HK-2 (cell line): Measurements from ENCODE around the gene MAD2L2.

ENCODE experiments used
- DNase-seq: peaks from one replicate; pipeline ENCODE4 v3.0.0-alpha.2; 2018; ENCODE audit not compliant: unreplicated experiment

The MAD2L2 gene

DNA sequence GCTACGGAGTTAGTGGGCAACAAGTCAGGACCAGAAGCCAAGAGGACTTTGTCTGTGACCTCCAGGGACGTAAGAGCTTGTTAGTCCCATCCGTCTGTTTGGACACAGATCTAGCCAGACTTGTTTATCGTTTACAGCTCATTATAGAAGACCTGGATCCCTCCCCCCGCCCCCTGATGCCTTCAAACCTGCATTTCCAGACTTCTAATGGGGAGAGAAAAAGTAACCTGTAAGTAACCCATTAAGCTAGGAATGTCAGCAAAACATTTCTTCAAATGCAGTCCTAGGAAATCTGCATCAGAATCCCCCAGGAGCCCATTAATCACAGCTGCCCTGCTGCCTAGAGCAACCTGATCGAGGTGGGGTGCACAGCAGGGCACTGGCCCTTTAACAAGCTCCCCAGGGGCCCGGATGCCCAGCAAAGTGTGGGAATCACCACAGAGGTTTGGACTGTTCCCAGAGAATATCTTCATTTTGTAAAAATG lies 1.4 kb upstream of the MAD2L2 start:
- no peak for DNase-seq

DNA sequence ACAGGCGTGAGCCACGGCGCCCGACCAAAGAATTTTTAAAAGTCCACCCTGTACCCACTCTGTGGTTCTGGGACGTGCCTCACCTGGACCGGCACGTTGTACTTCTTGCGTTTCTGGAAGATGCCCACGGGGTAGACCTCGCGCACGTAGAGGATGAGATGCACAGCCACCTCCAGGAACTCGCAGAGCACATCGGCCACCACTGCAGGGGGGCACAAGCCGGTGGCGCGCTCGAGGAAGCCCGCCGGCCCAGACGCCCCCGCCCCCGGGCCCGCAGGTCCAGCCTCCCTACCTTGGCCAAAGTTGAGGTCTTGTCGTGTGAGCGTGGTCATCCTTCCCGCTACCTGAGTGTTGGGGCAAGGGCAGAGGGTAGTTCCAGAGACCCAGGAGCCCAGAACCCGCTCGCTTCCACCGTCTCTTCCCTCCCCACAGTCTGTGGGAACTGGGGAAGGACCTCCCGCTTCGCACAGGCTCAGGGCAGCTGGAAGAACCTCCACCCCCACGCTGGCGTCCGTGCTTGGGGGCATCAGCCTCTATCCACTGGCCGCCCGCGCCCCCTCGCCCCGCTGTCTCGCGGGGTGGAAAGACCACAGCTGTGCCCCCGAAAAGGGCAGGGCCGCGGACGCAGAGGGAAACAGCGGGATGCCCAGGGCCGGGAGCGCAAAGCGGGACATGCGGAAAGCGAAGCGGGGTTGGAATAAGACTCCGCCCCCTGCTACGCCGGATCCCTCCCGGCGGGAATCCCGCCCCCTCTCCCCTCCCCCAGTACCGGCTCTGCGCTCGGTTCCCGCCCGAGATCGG lies 478 bp downstream of the MAD2L2 start:
- DNase-seq, result no peak

DNA sequence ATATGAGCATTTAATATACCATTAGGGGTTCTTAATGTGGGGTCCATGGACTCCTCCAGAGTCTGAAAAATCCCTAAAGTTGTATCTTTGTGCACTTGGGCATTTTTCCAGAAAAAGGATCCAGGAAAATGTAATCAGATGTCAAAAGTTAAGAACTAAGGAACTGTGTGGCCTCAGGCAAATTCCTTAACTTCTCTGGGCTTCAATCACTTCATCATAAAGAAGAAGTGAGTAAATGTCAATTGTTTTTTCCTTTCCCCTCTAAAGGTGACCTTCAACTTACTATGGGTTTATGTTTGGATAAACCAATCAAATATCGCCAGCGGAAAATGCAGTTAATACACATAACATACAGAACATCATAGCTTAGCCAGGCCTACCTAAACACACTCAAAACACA lies 2.5 kb downstream of the MAD2L2 start:
- DNase-seq, result no peak

DNA sequence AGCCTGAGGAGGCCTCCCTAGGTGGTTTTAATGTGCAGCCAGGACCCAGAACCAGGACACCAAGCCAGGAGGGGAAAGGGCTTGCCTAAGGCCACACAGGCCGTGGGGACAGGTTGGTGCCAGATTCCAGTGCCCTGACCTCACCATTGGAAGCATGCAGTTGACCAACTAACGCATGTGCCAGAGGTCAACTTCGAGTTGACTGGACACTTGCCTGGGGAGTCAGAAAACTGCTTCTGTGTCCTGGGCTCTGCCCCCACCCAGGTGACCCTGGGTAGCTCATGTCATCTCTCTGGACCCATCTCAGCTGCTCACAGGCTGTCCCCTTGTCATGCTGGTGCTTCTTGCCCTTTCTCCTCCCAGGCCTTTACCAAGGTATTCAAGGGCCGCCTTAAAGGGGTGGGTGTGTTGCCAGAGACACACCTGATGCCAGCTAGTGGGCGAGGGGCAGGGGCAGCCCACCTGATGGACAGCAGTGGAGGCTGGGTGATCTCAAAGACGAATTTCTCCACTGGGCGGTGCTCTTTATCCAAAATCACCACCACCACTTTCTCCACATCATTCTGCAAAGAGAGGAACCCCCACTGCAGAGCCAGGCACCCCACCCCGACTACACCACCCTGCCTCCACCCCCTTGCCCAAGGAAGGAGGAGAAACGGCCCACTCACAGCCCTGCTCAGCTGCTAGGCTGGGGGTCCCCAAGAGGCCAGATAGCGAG lies 4.4 kb downstream of the MAD2L2 start:
- DNase-seq, result no peak

DNA sequence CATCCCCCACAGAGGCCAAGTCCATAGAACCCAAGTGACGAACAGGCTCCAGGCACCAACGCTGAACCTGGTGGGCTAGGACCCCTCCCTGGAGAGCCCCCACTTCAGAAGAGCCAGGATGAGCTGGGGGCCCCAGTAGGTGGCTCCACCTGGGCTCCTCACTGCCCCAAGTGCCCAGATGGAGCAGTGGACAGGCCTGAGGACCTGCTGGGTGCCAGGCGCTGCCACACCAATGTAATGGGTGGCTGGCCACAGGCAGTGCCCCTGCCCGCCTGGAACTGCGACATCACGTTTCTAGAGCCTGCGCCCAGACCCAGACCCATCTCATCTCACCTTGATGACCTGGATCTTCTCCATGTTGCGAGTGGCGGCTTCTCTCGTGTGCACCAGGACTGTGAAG lies 5.6 kb downstream of the MAD2L2 start:
- DNase-seq, result no peak

DNA sequence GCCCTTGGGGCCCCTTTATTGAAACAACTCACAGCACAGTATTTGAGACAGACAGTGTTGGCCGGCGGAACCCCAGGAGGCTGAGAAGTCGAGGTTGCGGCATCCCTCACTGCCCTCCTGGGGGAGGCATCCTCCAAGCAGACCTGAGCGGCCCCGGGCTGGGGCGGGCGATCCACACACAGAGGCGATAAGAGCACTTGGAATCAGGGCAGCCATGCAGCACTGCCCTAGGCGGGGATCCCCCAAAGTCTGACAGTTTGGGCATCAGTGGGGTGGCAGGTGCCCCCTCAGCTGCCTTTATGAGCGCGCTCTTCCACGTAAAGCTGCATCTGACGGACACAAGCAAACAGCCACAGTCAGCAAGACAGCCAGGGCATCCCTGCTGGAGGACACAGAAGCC lies 6.5 kb downstream of the MAD2L2 start:
- DNase-seq, result no peak

DNA sequence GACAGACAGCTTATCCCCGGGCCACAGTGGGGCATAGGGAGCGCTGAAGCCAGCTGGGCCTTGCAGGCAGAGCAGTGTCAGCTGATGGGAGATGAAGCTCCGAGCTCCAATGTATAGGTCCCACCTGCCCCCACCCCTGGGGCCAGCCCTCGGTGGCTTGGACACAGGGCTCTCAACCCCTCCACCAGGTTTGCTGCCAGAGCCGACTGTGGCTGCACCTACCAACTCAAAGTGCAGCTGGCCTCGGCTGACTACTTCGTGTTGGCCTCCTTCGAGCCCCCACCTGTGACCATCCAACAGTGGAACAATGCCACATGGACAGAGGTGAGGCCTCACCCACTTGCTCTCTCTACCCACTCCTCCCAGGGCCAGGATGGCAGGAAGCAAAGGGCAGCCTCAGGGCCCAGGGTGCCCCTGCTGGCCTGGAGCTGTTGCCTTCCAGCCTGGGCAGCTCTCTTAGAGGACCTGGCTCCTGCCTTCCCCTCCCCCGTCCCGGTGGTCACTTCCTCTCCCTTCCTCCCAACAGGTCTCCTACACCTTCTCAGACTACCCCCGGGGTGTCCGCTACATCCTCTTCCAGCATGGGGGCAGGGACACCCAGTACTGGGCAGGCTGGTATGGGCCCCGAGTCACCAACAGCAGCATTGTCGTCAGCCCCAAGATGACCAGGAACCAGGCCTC lies 7.7 kb downstream of the MAD2L2 start:
- DNase-seq, result no peak

DNA sequence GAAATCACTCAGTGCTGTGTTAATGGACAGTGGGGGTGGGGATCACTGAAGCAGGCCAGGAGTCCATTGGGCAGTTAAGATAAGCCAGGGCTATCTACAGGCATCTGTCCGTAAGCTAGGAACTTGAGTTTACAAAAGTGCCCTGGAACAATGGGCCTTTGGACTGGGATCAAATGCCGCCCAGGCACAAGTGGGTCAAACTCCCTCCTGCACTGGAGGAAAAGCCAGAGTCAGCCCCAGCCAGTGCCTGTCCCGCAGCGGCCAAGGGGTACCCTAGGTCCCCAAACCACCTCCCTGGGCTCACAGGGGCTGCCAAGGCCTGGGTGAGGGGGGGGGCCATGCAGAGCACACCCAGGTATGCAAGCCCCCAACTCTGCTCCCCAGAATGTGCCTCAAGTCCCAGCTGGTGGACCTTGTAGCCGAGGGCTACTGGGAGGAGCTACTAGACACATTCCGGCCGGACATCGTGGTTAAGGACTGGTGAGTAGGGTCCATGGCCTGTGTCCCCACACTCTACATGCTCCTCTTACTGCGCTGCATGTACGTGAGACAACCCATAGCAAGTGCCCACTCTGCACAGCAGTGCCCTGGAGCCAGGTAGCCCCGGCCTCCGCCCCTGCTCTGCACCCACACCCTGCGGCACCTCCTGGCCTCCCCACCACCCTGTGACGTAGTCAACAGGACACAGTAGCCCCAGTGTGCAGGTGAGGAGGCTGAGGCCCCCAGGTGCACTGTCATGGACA lies 9.2 kb downstream of the MAD2L2 start:
- DNase-seq, result no peak

DNA sequence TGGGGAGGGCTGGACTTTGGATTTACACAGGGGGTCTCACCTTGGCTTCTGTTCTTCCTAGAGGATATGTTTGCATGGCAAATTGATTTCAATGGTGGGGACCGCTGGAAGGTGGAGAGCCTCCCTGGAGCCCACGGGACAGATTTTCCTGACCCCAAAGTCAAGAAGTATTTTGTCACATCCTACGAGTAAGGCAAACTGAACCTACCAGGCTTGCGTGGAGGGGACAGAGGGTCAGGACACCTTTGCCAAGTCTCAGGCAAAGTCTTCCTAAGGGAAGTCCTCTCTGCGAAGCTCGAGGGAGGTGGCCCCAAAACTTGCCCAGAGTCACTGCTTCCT lies 9.8 kb downstream of the MAD2L2 start:
- DNase-seq, result no peak

DNA sequence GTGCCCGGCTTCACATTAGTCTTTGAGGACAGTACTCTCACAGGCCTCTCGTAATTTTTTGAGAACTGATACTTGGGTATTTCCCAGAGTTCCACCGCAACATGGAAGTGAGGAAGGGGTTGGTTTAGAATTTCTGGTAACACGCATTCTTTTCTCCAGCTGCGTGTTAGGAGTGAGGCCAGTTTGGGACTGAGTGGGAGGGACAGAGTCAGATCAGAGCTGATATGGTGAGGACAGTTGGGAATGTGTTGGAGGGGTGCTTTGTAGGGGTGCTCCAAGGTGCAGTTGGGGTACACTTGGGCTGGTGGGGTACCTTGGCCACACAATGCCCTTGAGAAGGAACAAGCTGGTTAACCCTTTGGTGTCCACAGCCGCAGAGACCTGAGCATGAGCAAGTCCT lies 10.2 kb downstream of the MAD2L2 start:
- no peak for DNase-seq

DNA sequence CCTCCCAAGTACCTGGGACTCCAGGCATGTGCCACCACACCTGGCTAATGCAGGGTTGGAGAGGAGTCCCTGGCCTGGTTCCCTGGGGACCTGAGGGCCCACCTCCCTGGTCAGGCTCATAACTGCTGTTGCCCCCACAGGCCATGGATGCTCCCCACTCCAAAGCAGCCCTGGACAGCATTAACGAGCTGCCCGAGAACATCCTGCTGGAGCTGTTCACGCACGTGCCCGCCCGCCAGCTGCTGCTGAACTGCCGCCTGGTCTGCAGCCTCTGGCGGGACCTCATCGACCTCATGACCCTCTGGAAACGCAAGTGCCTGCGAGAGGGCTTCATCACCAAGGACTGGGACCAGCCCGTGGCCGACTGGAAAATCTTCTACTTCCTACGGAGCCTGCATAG lies 12.4 kb downstream of the MAD2L2 start:
- no peak for DNase-seq

DNA sequence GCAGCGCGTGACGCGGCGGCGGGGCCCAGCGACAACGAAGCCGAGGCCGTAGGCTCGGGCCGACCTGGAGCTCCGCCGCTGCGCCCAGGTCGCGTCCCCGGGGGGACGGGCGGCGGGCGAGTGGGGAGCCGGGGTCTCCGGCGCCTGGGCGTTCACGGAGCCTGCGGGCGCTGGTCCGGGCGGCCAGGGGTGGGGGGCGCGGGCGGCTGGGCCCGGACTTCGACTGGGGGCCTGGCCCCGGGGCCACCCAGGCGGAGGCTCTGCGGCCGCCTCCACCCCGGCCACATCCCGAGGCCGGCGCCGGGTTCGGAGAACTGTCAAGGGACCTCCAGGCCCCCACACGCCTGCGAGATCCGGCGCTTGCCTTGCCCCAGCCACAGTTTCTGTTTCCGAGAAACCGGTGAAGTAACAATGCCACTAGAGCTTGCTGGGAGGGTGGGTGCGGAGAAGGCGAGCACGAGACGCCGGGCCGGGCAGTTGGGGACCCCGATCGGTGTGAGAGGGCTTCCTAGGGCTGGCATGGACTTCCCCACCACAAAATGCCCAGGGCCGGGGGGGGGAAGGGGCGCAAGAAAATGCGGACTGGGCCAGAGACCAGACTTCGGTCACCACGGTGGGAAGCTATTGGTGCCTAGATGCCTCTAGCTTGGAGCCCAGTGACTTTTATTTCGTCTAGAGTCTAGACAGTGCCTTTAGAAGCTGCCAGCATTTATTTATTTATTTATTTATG lies 16.4 kb downstream of the MAD2L2 start:
- peak; percentile 46 for DNase-seq

DNA sequence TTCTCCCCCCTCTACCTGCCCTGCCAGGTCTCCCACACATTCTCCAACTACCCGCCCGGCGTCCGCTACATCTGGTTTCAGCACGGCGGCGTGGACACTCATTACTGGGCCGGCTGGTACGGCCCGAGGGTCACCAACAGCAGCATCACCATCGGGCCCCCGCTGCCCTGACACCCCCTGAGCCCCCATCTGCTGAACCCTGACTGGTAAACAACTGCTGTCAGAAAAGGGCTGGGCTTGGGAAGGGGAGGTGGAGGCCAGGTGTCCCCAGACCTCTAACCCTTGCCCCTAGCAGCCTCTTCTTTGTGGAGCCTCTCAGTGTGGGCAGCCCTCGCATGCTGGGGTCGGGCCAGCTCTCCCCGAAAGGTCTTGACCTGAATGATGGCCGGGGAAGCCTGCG lies 19.8 kb downstream of the MAD2L2 start:
- no peak for DNase-seq

DNA sequence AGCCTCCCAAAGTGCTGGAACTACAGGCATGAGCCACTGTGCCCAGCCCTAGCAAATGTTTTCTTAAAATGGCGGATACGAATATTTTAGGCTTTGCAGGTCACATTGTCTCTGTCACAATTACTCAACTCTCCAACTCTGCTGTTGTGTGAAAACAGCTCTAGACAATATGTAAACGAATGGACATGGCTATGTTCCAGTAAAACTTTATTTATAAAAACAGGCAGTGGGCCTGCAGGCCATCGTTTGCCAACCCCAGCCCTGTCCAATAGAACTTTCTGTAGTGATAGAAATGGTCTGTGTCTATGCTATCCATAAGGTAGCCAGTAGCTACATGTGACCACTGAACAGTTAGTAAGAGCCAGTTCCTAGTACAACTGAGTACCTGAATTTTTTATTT lies 21.2 kb downstream of the MAD2L2 start:
- DNase-seq, result no peak

DNA sequence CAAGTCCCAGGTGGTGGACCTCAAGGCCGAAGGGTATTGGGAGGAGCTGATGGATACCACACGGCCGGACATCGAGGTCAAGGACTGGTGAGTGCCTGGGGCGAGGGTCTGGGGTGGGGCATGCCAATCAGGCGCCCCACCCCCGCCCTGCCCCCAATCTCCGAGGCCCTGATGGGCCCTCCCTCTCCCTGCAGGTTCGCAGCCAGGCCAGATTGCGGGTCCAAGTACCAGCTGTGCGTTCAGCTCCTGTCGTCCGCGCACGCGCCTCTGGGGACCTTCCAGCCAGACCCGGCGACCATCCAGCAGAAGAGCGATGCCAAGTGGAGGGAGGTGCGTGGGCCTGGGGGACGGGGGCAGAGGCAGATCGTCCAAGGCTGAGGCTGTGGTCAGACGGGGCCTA lies 22.4 kb downstream of the MAD2L2 start:
- no peak for DNase-seq

DNA sequence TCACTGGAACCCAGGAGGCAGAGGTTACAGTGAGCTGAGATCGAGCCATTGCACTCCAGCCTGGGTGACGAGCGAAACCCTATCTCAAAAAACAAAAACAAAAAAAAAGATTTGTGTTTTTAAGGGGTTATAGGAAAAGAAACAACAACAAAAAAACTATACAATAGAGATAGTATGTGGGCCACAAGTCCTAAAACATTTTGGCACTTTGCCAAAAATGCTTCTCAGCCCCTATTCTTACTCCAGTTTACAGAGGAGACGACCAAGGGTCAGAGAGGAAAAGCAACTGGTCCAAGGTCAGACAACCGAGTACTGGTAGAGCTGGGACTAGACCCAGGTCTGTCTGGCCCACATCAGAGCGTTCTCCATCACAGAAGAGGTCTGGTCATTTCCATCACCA lies 23.3 kb downstream of the MAD2L2 start:
- DNase-seq, result no peak

DNA sequence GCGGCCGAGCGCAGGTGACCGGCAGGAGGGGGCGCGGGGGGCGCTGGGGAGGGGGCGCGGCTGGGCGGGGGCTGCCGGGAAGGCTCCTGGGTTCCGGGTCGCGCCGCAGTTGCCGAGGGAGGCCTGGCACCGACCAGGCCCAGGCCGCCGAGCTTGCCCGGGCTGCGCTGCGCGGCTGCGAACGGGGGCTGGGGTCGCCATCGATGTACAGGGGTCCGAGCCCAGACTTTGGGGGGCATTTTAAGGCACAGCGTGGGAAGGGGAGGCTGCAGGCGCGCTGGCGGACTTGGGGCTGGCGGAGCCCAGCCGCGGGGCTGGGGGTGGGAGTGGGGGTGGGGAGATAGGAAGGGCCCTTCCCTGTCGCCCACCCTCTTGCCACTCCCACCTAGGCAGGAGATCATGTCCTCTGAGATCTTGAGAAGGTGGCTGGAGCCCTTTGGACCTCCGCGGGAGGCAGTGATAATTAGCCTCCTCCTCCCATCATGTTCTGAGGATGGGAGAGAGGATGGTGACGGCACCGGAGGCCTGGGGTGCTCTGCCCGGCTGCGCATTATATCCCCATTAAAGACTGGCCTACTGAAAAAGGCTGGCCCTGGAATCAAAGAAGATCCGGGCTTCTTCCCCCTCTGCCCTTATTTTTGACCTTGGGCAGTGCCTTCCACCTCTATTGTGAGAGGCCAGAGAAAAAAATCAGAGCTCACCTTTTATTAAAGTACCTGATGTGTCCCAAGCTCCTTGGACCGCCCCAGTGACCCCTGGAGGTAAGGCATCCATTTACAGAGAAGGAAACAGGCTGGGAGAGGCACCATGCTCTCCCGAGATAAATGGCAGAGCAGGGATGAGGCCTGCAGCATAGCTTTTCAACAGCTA lies 25.8 kb downstream of the MAD2L2 start:
- DNase-seq, result no peak

DNA sequence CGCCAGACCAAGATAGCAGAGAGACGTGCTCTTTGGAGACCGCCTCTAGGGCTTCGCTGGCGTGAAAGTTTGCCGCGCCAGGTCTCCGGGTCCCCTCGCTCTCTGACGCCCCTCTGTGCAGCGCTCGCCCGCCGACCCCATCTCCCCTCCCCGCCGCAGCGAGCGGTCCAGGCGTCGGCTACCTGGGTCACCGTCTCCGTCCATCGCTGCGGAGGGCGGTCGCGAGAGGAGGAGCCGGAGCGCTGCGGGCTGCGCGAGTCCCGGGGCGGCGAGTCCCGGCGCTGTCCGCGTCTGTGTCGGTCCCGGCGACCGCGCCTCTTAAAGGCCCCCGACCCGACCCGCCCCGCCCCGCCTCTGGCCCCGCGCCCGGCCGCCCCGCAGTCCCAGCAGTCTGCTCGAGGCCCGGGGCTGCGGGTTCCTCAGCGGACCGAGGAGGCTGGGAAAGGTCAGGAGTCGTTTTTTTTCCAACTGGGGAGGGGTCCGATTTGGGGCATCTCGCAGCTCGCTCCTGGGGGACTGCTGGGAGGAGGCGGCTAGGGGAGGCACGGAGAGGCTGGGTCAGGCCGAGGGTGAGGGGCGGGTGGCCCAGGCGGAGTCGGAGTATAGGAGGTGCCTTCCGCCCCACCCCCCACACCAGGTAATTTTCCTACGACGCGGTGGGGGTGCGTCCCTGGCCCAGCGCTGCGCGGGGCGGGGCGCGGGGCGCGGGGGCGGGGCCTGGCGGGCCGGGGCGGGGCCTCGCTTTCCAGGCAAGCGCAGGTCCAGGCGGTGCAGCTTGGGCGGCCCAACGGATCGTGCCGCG lies 26.6 kb downstream of the MAD2L2 start, which contains the start of the genes FBXO2 and FBXO44:
FBXO2 (minus strand) TSS at position 293 of the 802 bp plus-strand sequence; CDS start at position 204, 89 bp downstream.
FBXO44 (plus strand) TSS at position 741 of the 802 bp plus-strand sequence. CDS start 959 bp downstream, outside the sequence.
- DNase-seq, result peak; percentile 59

DNA sequence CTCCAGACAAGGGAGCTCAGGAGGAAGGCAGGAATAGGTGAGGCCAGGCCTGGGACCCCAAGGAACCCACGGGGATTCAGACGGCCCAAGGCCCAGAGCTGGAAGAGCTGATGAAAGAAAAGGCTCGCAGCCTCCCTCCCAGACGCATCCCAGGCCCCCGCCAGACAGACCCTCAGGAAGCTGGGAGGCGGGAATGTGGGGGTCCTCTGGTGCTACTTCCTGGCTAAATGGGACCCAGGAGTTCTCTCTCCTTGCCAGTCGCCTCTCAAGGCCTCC lies 27.1 kb downstream of the MAD2L2 start:
- DNase-seq, result no peak
